Lung (tissue), 12 donors: ENCODE results near the gene IQCH. TPM values are rescaled to one million over a fixed set of nuclear protein-coding genes. Genes with fewer than 3 reads are reported as not detected.
A peak's percentile ranks its signal among the peaks of the same experiment; 100 is the strongest.

Experiments used
- ATAC-seq: fragments of 200-7000 bp; cut with Tn5 transposase; one replicate; pipeline ENCODE4 v1.9.1; 2020; ENCODE audit warnings: moderate number of reproducible peaks; ENCODE audit not compliant: insufficient read depth, low FRiP score
- DNase-seq, 3 donors: peaks; one replicate each; pipeline ENCODE4 v3.0.0-alpha.2; 2013 to 2017
- H3K27ac ChIP-seq, 2 donors: one replicate each; pipeline ENCODE4 v1.5.1; 2013; ENCODE audit warnings: mild to moderate bottlenecking in 2 of 2, moderate library complexity in 2 of 2, control low read depth in 1 of 2, inconsistent platforms in 1 of 2, low read depth in 1 of 2, low read length in 1 of 2
- H3K27me3 ChIP-seq, 3 donors: one replicate each; pipeline ENCODE4 v1.5.1; 2013; ENCODE audit warnings: low read length in 2 of 3; ENCODE audit not compliant: control insufficient read depth in 3 of 3, insufficient read depth in 3 of 3
- H3K36me3 ChIP-seq, 4 donors: one replicate each; pipeline ENCODE4 v1.5.1; 2013; ENCODE audit warnings: low read length in 4 of 4, mild to moderate bottlenecking in 1 of 4, moderate library complexity in 1 of 4; ENCODE audit not compliant: control insufficient read depth in 4 of 4, insufficient read depth in 4 of 4
- H3K4me1 ChIP-seq, 5 donors: one replicate each; pipeline ENCODE4 v1.5.1; 2013; ENCODE audit warnings: low read length in 5 of 5, mild to moderate bottlenecking in 2 of 5, moderate library complexity in 1 of 5; ENCODE audit not compliant: control insufficient read depth in 5 of 5, insufficient read depth in 5 of 5
- H3K4me3 ChIP-seq: one replicate; pipeline ENCODE4 v1.5.1; 2013; ENCODE audit warnings: mild to moderate bottlenecking, control low read depth, moderate library complexity
- H3K9ac ChIP-seq, 2 donors: one replicate each; pipeline ENCODE4 v1.5.1; 2013; ENCODE audit warnings: low read length in 2 of 2, control low read depth in 1 of 2; ENCODE audit not compliant: insufficient read depth in 1 of 2
- H3K9me3 ChIP-seq, 4 donors: one replicate each; pipeline ENCODE4 v1.5.1; 2013; ENCODE audit warnings: low read length in 3 of 4, mild to moderate bottlenecking in 1 of 4, moderate library complexity in 1 of 4; ENCODE audit not compliant: control insufficient read depth in 4 of 4, insufficient read depth in 3 of 4
- CTCF ChIP-seq: IDR thresholded peaks from 2 replicates; pipeline ENCODE4 v1.5.1; 2012; ENCODE audit warnings: mild to moderate bottlenecking; ENCODE audit errors: control extremely low read depth, extremely low read depth
- WGBS, 2 donors: extraction: QIAGEN DNeasy Blood & Tissue Kit; methylation state at CpG; one replicate each; pipeline ENCODE4 v1.1.7; 2013; 5-methylcytosine and 5-hydroxymethylcytosine counted together
- polyA plus RNA-seq, 2 donors: library from polyadenylated mRNA; stranded (reverse); fragments of 200-250 nt; gene quantifications; one replicate each; pipeline ENCODE4 v1.2.1, GENCODE V29; 2013
- total RNA-seq, 2 donors: library from RNA; depleted of rRNA in 1 of 2; stranded (reverse); fragments of >200 nt in 1 of 2; gene quantifications; one replicate each; pipeline ENCODE4 v1.2.1, GENCODE V29; 2014 to 2021
- donor health status: control.
- donor health status: control.
- donor health status: Bipolar disorder and iron deficiency.
- donor health status: healthy.
- donor health status: DM: yes; HTN: yes; CAD: no.

IQCH gene
- total and polyA plus RNA-seq, 4 donors: 1.1 to 10.5 (median 4.5) TPM

- 94 to 97% methylated on average over 6 of the region's 6 CpGs for WGBS, 2 donors
- H3K27me3 ChIP-seq: peaks cover 0 to 69% (median 65%) of the 10 kb centered on the region in 3 donors
- H3K4me1 ChIP-seq: peaks cover 0 to 10% (median 0%) of the 10 kb centered on the region in 5 donors
- no peak overlapping the region for H3K27ac ChIP-seq
- H3K36me3 ChIP-seq: peaks cover 0 to 6% (median 0%) of the 10 kb centered on the region in 4 donors
- H3K9ac ChIP-seq: no peak overlapping the region
- peaks cover 0 to 2% (median 0%) of the 10 kb centered on the region in 4 donors for H3K9me3 ChIP-seq
- TF ChIP-seq CTCF: no peak
- no peak for DNase-seq
- H3K4me3 ChIP-seq: no peak overlapping the region
- ATAC-seq: no peak
Observed at GRCh38 chr15:67461735-67462134, 207.1 kb downstream of the IQCH start.

- peaks cover 0 to 6% (median 0%) of the 10 kb centered on the region in 4 donors for H3K36me3 ChIP-seq
- H3K9me3 ChIP-seq: peaks cover 0 to 2% (median 0%) of the 10 kb centered on the region in 4 donors
- WGBS, 2 donors: 91 to 92% methylated on average over 3 of the region's 3 CpGs
- no peak overlapping the region for H3K9ac ChIP-seq
- no peak overlapping the region for H3K27ac ChIP-seq
- peaks cover 0 to 6% (median 0%) of the 10 kb centered on the region in 5 donors for H3K4me1 ChIP-seq
- no peak for ATAC-seq
- H3K4me3 ChIP-seq: no peak overlapping the region
- peak; percentile 41 to 97 (median 97) for DNase-seq
- H3K27me3 ChIP-seq: peaks cover 0 to 74% (median 68%) of the 10 kb centered on the region in 3 donors
- TF ChIP-seq CTCF: no peak
Observed at GRCh38 chr15:67462875-67463274, 208.3 kb downstream of the IQCH start.

- no peak for ATAC-seq
- Histone ChIP-seq H3K9me3 (peaks cover 0 to 2% (median 0%) of the 10 kb centered on the region in 4 donors), H3K4me3 (no peak overlapping the region), H3K27ac (no peak overlapping the region), H3K4me1 (peaks cover 0 to 6% (median 0%) of the 10 kb centered on the region in 5 donors), H3K36me3 (peaks cover 0 to 6% (median 0%) of the 10 kb centered on the region in 4 donors), H3K27me3 (peaks cover 0 to 74% (median 65%) of the 10 kb centered on the region in 3 donors), H3K9ac (no peak overlapping the region)
- no peak for DNase-seq
- no peak for TF ChIP-seq CTCF
Observed at GRCh38 chr15:67463488-67463887, 208.9 kb downstream of the IQCH start.
